Parathyroid adenoma (tissue), 2 donors: Measurements from ENCODE around the gene CTDSPL.
"Not testable (repeated sequence)": the region's sequence is repeated elsewhere in the genome, so short reads cannot be mapped to it uniquely, and the experiment has no call there.

Experiments used
- H2AFZ ChIP-seq: fragments of 300-600 bp; sonication (generic); one replicate; pipeline ENCODE4 v1.7.0; 2017; ENCODE audit warnings: antibody characterized with exemption, mild to moderate bottlenecking
- H3K27ac ChIP-seq: fragments of 300-600 bp; sonication (generic); one replicate; pipeline ENCODE4 v1.7.0; 2017
- H3K27me3 ChIP-seq: fragments of 300-600 bp; sonication (generic); one replicate; pipeline ENCODE4 v1.7.0; 2017; ENCODE audit warnings: low read length; ENCODE audit not compliant: control insufficient read depth, insufficient read depth
- H3K36me3 ChIP-seq: fragments of 300-600 bp; sonication (generic); one replicate; pipeline ENCODE4 v1.7.0; 2017; ENCODE audit warnings: low read length; ENCODE audit not compliant: control insufficient read depth, insufficient read depth
- H3K4me1 ChIP-seq: fragments of 300-600 bp; sonication (generic); one replicate; pipeline ENCODE4 v1.7.0; 2017; ENCODE audit warnings: control low read depth
- H3K4me2 ChIP-seq: fragments of 300-600 bp; sonication (generic); one replicate; pipeline ENCODE4 v1.7.0; 2017; ENCODE audit warnings: low read length
- H3K4me3 ChIP-seq: fragments of 300-600 bp; sonication (generic); one replicate; pipeline ENCODE4 v1.7.0; 2017; ENCODE audit warnings: low read depth, low read length
- H3K79me2 ChIP-seq: fragments of 300-600 bp; sonication (generic); one replicate; pipeline ENCODE4 v1.7.0; 2017; ENCODE audit warnings: control low read depth
- H3K9ac ChIP-seq: fragments of 300-600 bp; sonication (generic); one replicate; pipeline ENCODE4 v1.7.0; 2017; ENCODE audit warnings: mild to moderate bottlenecking
- H3K9me3 ChIP-seq: fragments of 300-600 bp; sonication (generic); one replicate; pipeline ENCODE4 v1.7.0; 2017; ENCODE audit warnings: low read length; ENCODE audit not compliant: control insufficient read depth
- TF ChIP-seq, protein P1 (sequence below): fragments of 300-600 bp; sonication (generic); IDR thresholded peaks from one replicate; pipeline ENCODE4 v1.7.0; 2017; ENCODE audit warnings: antibody characterized with exemption, mild to moderate bottlenecking
- donor health status: primary hyperparathyroidism.

Gene CTDSPL

DNA sequence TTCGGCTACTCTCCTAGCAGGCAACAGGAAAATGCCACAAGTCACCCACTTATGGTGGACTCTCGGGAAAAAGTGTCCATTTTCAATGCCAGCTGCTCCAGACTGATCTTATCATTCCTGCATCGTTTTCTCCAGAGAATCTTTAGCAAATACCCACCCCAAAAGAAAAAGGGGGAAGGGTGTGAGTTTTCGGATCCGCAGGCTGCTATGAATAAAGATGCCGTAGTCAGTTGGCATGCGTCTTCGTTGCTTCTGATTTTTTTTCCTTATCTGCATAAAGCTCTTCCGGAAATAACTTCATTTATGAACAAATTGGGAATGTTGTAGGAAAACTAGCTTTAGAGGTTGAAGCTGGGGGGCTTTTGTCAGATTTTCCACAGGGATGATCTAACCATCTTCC is 106.5 kb downstream of the CTDSPL start:
- Histone ChIP-seq H3K4me3 (no peak overlapping the region), H3K9me3 (no peaks in the 10 kb centered on the region), H3K36me3 (no peaks in the 10 kb centered on the region), H3K4me2 (no peak overlapping the region), H3K27ac (peak overlapping the region; percentile 17), H2AFZ (no peak overlapping the region), H3K9ac (no peak overlapping the region), H3K27me3 (no peaks in the 10 kb centered on the region), H3K79me2 (peaks cover 3% of the 10 kb centered on the region), H3K4me1 (no peaks in the 10 kb centered on the region)
- TF ChIP-seq, protein P1, sequence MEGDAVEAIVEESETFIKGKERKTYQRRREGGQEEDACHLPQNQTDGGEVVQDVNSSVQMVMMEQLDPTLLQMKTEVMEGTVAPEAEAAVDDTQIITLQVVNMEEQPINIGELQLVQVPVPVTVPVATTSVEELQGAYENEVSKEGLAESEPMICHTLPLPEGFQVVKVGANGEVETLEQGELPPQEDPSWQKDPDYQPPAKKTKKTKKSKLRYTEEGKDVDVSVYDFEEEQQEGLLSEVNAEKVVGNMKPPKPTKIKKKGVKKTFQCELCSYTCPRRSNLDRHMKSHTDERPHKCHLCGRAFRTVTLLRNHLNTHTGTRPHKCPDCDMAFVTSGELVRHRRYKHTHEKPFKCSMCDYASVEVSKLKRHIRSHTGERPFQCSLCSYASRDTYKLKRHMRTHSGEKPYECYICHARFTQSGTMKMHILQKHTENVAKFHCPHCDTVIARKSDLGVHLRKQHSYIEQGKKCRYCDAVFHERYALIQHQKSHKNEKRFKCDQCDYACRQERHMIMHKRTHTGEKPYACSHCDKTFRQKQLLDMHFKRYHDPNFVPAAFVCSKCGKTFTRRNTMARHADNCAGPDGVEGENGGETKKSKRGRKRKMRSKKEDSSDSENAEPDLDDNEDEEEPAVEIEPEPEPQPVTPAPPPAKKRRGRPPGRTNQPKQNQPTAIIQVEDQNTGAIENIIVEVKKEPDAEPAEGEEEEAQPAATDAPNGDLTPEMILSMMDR = no peak

DNA sequence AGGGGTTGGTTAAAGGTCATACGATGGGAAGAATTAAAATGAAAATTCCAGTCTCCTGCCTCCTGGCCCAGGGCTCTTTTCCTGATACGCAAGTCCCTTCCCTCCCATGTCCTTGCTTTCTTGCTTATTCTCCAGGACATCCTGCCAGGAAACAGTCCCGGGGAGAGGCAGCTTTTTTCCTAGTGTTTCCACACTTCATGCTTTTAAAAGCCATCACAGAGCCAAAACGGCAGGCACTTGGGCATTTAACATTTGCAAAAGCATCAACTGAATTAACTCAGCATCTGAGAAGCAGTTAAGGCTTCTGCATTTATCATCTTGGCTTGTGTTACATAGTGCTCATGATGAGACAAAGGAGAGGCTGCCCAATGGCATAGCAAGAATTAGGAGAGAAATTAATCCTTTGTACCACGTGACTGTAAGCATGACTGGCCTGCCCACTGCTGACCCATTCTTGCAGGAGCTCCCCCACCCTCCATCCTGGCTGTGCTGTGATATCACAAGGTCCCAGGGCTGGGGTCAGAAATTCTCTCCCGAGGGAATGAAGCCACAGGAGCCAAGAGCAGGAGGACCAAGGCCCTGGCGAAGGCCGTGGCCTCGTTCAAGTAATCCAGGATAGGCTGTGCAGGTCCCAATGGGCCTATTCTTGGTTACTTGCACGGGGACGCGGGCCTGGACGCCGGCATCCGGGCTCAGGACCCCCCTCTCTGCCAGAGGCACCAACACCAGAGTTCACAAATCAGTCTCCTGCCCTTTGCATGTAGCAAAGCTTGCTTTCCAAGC is 107.3 kb downstream of the CTDSPL start:
- H3K27ac ChIP-seq = peak overlapping the region; percentile 17
- TF ChIP-seq, protein P1 = no peak
- H3K79me2 ChIP-seq = peaks cover 3% of the 10 kb centered on the region

DNA sequence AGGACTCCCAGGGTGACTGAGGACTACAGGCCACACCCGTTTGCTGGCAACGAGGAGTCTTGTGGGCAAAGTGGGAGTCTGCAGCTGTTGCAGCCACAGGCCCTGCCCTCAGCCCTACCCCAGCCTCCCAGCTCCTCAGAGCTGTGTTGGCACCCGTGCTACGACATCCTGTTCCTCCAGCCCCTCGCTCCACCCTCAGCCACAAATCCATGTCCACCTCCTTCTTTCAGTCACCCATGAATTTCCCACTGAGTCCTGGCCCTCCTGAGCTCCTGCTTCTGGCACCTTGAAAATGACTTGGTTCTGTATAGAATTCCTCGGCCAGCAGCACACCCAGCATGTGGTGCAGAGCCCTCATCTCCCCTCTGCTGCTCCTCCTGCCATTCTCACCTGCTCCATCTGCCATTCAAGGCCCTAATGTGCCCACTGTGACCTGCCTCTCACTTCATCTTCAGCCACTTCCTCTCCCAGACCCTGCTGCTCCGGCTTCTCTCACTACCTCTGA is 108.0 kb downstream of the CTDSPL start:
- TF ChIP-seq, protein P1 = no peak
- Histone ChIP-seq H3K27me3 (no peaks in the 10 kb centered on the region), H3K9me3 (no peaks in the 10 kb centered on the region), H3K4me2 (no peak overlapping the region), H3K36me3 (no peaks in the 10 kb centered on the region), H3K79me2 (peaks cover 3% of the 10 kb centered on the region), H3K4me3 (no peak overlapping the region), H3K9ac (no peak overlapping the region), H2AFZ (no peak overlapping the region), H3K4me1 (no peaks in the 10 kb centered on the region), H3K27ac (no peak overlapping the region)

More for the DNA sequence above, 107.3 kb downstream of the CTDSPL start:
- H3K36me3 ChIP-seq = no peaks in the 10 kb centered on the region
- H3K27me3 ChIP-seq = no peaks in the 10 kb centered on the region
- H3K9me3 ChIP-seq = no peaks in the 10 kb centered on the region
- no peaks in the 10 kb centered on the region for H3K4me1 ChIP-seq
- no peak overlapping the region for H3K9ac ChIP-seq
- no peak overlapping the region for H2AFZ ChIP-seq
- H3K4me3 ChIP-seq = no peak overlapping the region
- no peak overlapping the region for H3K4me2 ChIP-seq

DNA sequence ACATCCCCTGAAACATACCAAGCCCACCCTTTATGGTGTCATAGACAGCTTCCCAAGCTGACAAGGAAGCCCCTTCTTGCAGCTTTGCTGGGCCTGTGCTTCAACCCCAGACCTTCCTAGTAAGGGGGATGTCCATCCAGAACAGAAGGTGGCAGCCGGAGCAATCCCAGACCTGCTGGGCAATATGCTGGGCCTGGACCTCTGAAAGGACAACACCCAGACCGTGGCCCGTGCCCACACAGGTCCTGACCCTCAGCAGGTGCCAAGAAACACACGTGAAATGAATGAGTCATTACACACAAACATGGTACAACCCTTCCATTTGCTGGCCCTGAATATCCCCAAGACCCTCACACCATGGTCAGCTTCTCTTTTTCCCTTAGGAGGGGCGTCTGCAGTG is 109.1 kb downstream of the CTDSPL start:
- Histone ChIP-seq H2AFZ (no peak overlapping the region), H3K27me3 (no peaks in the 10 kb centered on the region), H3K9ac (no peak overlapping the region), H3K4me1 (no peaks in the 10 kb centered on the region), H3K36me3 (no peaks in the 10 kb centered on the region), H3K27ac (no peak overlapping the region), H3K4me2 (no peak overlapping the region), H3K79me2 (peaks cover 6% of the 10 kb centered on the region), H3K9me3 (no peaks in the 10 kb centered on the region), H3K4me3 (no peak overlapping the region)
- TF ChIP-seq, protein P1 = no peak

DNA sequence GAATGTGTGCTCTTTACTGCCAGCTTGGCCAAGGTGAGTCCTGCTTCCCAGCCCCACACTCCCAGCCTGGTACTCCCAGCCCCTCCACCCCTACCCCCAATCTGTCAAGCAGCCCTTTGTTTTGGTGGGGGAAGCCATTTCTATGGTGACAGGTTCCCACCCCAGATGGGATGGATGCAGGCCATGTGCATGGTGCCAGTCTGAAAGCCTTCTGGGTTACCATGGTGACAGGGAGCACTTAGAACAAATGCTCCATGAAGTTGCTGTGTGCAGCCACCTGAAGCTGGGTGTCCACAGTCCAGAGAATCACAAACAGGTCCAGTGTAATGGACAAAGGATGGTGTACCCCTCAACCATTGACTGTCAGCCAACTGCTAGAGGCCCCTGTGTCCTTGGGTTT is 109.8 kb downstream of the CTDSPL start:
- no peaks in the 10 kb centered on the region for H3K4me1 ChIP-seq
- no peak overlapping the region for H2AFZ ChIP-seq
- no peak overlapping the region for H3K4me2 ChIP-seq
- no peaks in the 10 kb centered on the region for H3K9me3 ChIP-seq
- no peak overlapping the region for H3K9ac ChIP-seq
- H3K4me3 ChIP-seq = no peak overlapping the region
- H3K79me2 ChIP-seq = peaks cover 6% of the 10 kb centered on the region
- H3K27me3 ChIP-seq = no peaks in the 10 kb centered on the region
- H3K27ac ChIP-seq = no peak overlapping the region
- TF ChIP-seq, protein P1 = no peak
- H3K36me3 ChIP-seq = no peaks in the 10 kb centered on the region

DNA sequence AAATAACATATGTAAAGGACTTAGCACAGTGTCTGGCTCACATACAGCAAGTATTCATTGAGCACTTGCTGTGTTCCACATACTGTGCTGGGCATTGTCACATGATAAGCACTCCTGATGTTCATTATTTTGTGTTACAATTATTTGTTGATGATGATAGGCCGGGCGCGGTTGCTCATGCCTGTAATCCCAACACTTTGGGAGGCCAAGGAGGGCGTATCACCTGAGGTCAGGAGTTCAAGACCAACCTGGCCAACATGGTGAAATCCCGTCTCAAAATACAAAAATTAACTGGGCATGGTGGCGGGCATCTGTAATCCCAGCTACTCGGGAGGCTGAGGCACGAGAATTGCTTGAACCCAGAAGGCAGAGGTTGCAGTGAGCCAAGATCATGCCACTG is 110.4 kb downstream of the CTDSPL start:
- H2AFZ ChIP-seq, H3K9me3 ChIP-seq: not testable (repeated sequence)

More for the DNA sequence above, 110.4 kb downstream of the CTDSPL start:
- H3K9ac ChIP-seq, H3K27ac ChIP-seq, H3K4me2 ChIP-seq, H3K4me3 ChIP-seq, H3K36me3 ChIP-seq, H3K79me2 ChIP-seq, H3K4me1 ChIP-seq, H3K27me3 ChIP-seq: not testable (repeated sequence)
